Measurements from ENCODE around the gene SUMO1. TPM values are rescaled to one million over a fixed set of nuclear protein-coding genes. Genes with fewer than 3 reads are reported as not detected.
"Not testable (repeated sequence)": the region's sequence is repeated elsewhere in the genome, so short reads cannot be mapped to it uniquely, and the experiment has no call there.

Gene SUMO1
- total RNA-seq, 2 donors from 2014 or later = 88.0 to 99.9 TPM

GRCh38 chr2:202251494-202251893 lies 13.1 kb upstream of the SUMO1 start:
- TF ChIP-seq CTCF (IDR thresholded peaks at IDR 0.05) = no peak
- no peak for DNase-seq
- intact Hi-C loops (cut with DNase I) = no loop called here

GRCh38 chr2:202249521-202250253 lies 11.3 kb upstream of the SUMO1 start:
- H3K4me3 ChIP-seq = no peak overlapping the region
- H3K4me1 ChIP-seq = no peaks in the 10 kb centered on the region
- H3K9ac ChIP-seq (ENCODE audit: low read depth in 2 of 2, low read length in 2 of 2) = no peak overlapping the region
- no peaks in the 10 kb centered on the region for H3K36me3 ChIP-seq
- no peak for DNase-seq
- no peak for TF ChIP-seq CTCF (IDR thresholded peaks at IDR 0.05)
- H3K27me3 ChIP-seq = no peaks in the 10 kb centered on the region
- no peaks in the 10 kb centered on the region for H3K9me3 ChIP-seq
- intact Hi-C loops (cut with DNase I) = no loop called here
- H3K27ac ChIP-seq = no peak overlapping the region

More at GRCh38 chr2:202251494-202251893, 13.1 kb upstream of the SUMO1 start:
- Histone ChIP-seq H3K9ac (ENCODE audit: low read depth in 2 of 2, low read length in 2 of 2) (no peak overlapping the region), H3K36me3 (no peaks in the 10 kb centered on the region), H3K27me3 (no peaks in the 10 kb centered on the region), H3K9me3 (no peaks in the 10 kb centered on the region), H3K4me3 (no peak overlapping the region), H3K4me1 (no peaks in the 10 kb centered on the region), H3K27ac (no peak overlapping the region)

- H3K9ac ChIP-seq (ENCODE audit: low read depth in 2 of 2, low read length in 2 of 2); H3K4me3 ChIP-seq; H3K4me1 ChIP-seq; H3K36me3 ChIP-seq; DNase-seq; H3K9me3 ChIP-seq; H3K27ac ChIP-seq; intact Hi-C loops (cut with DNase I); H3K27me3 ChIP-seq: not testable (repeated sequence)
Measured at GRCh38 chr2:202247710-202248109, 9.3 kb upstream of the SUMO1 start.

GRCh38 chr2:202237787-202238233 lies 587 bp downstream of the SUMO1 start:
- H3K9ac ChIP-seq (ENCODE audit: low read depth in 2 of 2, low read length in 2 of 2) = peak overlapping the region; percentile 83 to 92
- TF ChIP-seq CTCF (IDR thresholded peaks at IDR 0.05) = no peak
- peak; percentile 49 for DNase-seq
- intact Hi-C loops (cut with DNase I) = no loop called here
- H3K27ac ChIP-seq = peak overlapping the region; percentile 79
- peak overlapping the region; percentile 99 for H3K4me3 ChIP-seq
- H3K4me1 ChIP-seq = no peaks in the 10 kb centered on the region
- no peaks in the 10 kb centered on the region for H3K36me3 ChIP-seq
- H3K27me3 ChIP-seq = no peaks in the 10 kb centered on the region
- no peaks in the 10 kb centered on the region for H3K9me3 ChIP-seq

GRCh38 chr2:202221873-202222272 lies 16.5 kb downstream of the SUMO1 start:
- no peaks in the 10 kb centered on the region for H3K4me1 ChIP-seq
- no peak overlapping the region for H3K27ac ChIP-seq
- no peak for TF ChIP-seq CTCF (IDR thresholded peaks at IDR 0.05)
- H3K36me3 ChIP-seq = no peaks in the 10 kb centered on the region
- intact Hi-C loops (cut with DNase I) = no loop called here
- no peak overlapping the region for H3K4me3 ChIP-seq
- no peak overlapping the region for H3K9ac ChIP-seq (ENCODE audit: low read depth in 2 of 2, low read length in 2 of 2)
- no peaks in the 10 kb centered on the region for H3K27me3 ChIP-seq
- H3K9me3 ChIP-seq = no peaks in the 10 kb centered on the region
- DNase-seq = no peak

- no peak overlapping the region for H3K4me3 ChIP-seq
Measured at GRCh38 chr2:202215179-202215578, 23.2 kb downstream of the SUMO1 start.

More at GRCh38 chr2:202215179-202215578, 23.2 kb downstream of the SUMO1 start:
- H3K9me3 ChIP-seq = no peaks in the 10 kb centered on the region
- TF ChIP-seq CTCF (IDR thresholded peaks at IDR 0.05) = no peak
- no peak overlapping the region for H3K9ac ChIP-seq (ENCODE audit: low read depth in 2 of 2, low read length in 2 of 2)
- intact Hi-C loops (cut with DNase I) = no loop called here
- H3K27ac ChIP-seq = no peak overlapping the region
- no peaks in the 10 kb centered on the region for H3K36me3 ChIP-seq
- no peaks in the 10 kb centered on the region for H3K27me3 ChIP-seq
- DNase-seq = no peak
- H3K4me1 ChIP-seq = no peaks in the 10 kb centered on the region

Measured in colonic mucosa (tissue), 4 donors.